Large intestine (tissue), 3 donors: Measurements from ENCODE around the gene SMOC2. TPM values are rescaled to one million over a fixed set of nuclear protein-coding genes. Genes with fewer than 3 reads are reported as not detected.

Source experiments
- DNase-seq, 2 donors: peaks; one replicate each; pipeline versions ENCODE4 v3.0.0 to v3.0.0-alpha.2; 2013
- H3K27ac ChIP-seq: one replicate; pipeline ENCODE4 v1.5.1; 2013; ENCODE audit warnings: low read length
- H3K27me3 ChIP-seq: 2 replicates; pipeline ENCODE4 v1.6.1; 2013; ENCODE audit warnings: low read length; ENCODE audit not compliant: control insufficient read depth, insufficient read depth
- H3K36me3 ChIP-seq: 2 replicates; pipeline ENCODE4 v1.6.1; 2013; ENCODE audit warnings: low read length; ENCODE audit not compliant: control insufficient read depth, insufficient read depth
- H3K4me1 ChIP-seq: one replicate; pipeline ENCODE4 v1.6.1; 2013; ENCODE audit warnings: low read length; ENCODE audit not compliant: control insufficient read depth, insufficient read depth
- H3K4me3 ChIP-seq: one replicate; pipeline ENCODE4 v1.5.1; 2013; ENCODE audit warnings: low read length
- H3K9me3 ChIP-seq: one replicate; pipeline ENCODE4 v1.6.1; 2013; ENCODE audit warnings: mild to moderate bottlenecking, low read depth, low read length, moderate library complexity; ENCODE audit not compliant: control insufficient read depth
- WGBS: methylation state at CpG from one replicate; pipeline ENCODE4 v1.1.5; 2013; ENCODE audit warnings: low lambda C conversion rate; ENCODE audit not compliant: insufficient coverage; 5-methylcytosine and 5-hydroxymethylcytosine counted together
- polyA plus RNA-seq: library from polyadenylated mRNA; unstranded; fragments of 120-200 nt; gene quantifications from one replicate; pipeline ENCODE4 v1.2.1, GENCODE V29; 2013

Gene SMOC2
- polyA plus RNA-seq, 1 donor = 15.9 TPM

GRCh38 chr6:168428052-168428826 is 12.7 kb upstream of the SMOC2 start:
- Histone ChIP-seq H3K4me3 (no peak overlapping the region), H3K4me1 (no peaks in the 10 kb centered on the region), H3K36me3 (no peaks in the 10 kb centered on the region), H3K27ac (no peak overlapping the region), H3K27me3 (peaks cover 22% of the 10 kb centered on the region), H3K9me3 (no peaks in the 10 kb centered on the region)
- 100% methylated on average over 1 of the region's 14 CpGs for WGBS
- peak in 1 of 2 donors; percentile 52 for DNase-seq

GRCh38 chr6:168428863-168429262 is 12.1 kb upstream of the SMOC2 start:
- H3K27me3 ChIP-seq = peaks cover 25% of the 10 kb centered on the region
- no CpG with 5 or more reads among the region's 1 CpG for WGBS
- no peak overlapping the region for H3K4me3 ChIP-seq
- no peak for DNase-seq
- H3K27ac ChIP-seq = no peak overlapping the region
- H3K9me3 ChIP-seq = no peaks in the 10 kb centered on the region
- H3K4me1 ChIP-seq = no peaks in the 10 kb centered on the region
- H3K36me3 ChIP-seq = no peaks in the 10 kb centered on the region

GRCh38 chr6:168432196-168432595 is 8.8 kb upstream of the SMOC2 start:
- 67% methylated on average over 1 of the region's 9 CpGs for WGBS
- Histone ChIP-seq H3K27me3 (peaks cover 33% of the 10 kb centered on the region), H3K27ac (no peak overlapping the region), H3K36me3 (no peaks in the 10 kb centered on the region), H3K9me3 (no peaks in the 10 kb centered on the region), H3K4me1 (no peaks in the 10 kb centered on the region), H3K4me3 (no peak overlapping the region)
- no peak for DNase-seq

- DNase-seq = no peak
- Histone ChIP-seq H3K9me3 (no peaks in the 10 kb centered on the region), H3K4me3 (no peak overlapping the region), H3K4me1 (no peaks in the 10 kb centered on the region), H3K27ac (no peak overlapping the region), H3K27me3 (peaks cover 40% of the 10 kb centered on the region), H3K36me3 (no peaks in the 10 kb centered on the region)
- 100% methylated on average over 1 of the region's 8 CpGs for WGBS
Measured at GRCh38 chr6:168433898-168434297, 7.1 kb upstream of the SMOC2 start.

DNA sequence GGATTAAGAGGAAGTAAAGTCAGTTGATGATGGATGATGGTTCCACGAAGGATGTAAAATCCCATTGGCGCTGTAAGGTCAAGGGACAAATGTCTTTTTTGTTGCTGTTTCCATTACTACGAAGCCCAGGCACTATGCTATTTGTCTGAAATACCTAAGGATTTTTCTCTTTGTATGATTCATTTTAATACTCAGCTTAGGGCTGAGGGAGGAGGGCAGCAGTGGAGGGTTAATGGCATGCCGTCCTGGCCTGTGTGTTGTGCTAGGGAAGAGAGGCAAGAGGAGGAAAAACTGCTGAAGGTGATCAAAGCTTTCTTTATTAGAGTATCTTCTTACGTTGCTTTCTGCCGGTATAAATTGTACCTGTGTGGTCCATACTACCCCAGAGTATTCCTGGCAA is 6.5 kb upstream of the SMOC2 start:
- 100% methylated on average over 2 of the region's 6 CpGs for WGBS
- no peaks in the 10 kb centered on the region for H3K9me3 ChIP-seq
- H3K4me1 ChIP-seq = no peaks in the 10 kb centered on the region
- DNase-seq = no peak
- H3K27ac ChIP-seq = no peak overlapping the region
- H3K4me3 ChIP-seq = no peak overlapping the region
- peaks cover 45% of the 10 kb centered on the region for H3K27me3 ChIP-seq
- no peaks in the 10 kb centered on the region for H3K36me3 ChIP-seq

DNA sequence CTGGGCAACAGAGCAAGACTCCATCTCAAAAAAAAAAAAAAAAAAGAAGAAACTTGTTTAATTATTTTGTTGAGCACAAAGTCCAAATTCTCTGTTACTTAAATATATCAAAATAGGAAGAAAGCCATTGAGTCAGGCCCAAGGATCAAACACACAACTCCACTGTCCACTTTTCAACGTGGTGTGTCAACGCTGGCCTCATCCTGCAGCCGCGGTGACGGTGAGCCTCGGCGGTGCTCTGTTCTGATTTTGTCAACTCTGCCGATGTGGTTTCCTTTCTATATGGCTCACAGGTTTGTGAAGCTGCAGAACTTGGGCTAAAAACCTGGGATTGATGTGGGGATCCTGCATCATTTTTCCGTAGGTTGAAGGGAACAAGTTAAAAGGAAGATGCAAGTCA is 3.2 kb upstream of the SMOC2 start:
- no peak overlapping the region for H3K4me3 ChIP-seq
- no CpG with 5 or more reads among the region's 9 CpGs for WGBS
- H3K4me1 ChIP-seq = peaks cover 4% of the 10 kb centered on the region
- no peaks in the 10 kb centered on the region for H3K9me3 ChIP-seq
- no peaks in the 10 kb centered on the region for H3K36me3 ChIP-seq
- H3K27ac ChIP-seq = no peak overlapping the region
- H3K27me3 ChIP-seq = peaks cover 53% of the 10 kb centered on the region
- no peak for DNase-seq

DNA sequence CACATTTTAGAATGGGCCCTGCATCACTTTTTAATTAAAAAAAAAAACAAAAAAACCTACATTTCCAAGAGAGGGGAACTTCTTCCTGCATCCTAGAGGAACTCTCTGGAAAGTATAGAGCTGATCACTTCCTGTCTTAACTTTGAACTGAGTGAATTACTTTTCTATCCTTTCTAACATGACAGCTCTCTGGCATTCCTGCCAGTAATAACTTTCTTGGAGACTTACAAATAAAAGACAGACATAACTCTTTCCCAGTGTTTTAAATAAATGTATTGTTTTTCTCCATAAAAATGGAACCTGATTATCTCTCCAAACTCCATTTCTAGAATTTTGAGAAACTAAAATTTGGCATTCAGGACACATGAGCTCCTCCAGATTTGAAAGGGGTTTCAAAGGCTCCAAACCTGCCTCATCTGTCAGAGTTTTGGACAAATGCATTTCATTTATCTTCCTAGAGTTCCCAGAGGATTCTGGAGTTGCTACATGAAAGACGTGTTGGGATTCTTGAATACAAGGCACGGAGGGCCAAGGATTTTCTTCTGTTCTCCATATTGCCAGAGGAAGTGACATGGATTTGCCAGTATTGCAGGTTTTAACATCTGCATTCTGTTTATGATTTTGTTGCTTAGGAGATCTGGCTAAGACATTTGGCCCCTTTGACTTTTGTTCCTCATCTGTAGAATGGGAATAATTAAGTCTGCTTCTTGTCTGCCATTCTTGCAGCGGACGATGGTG is 2.0 kb upstream of the SMOC2 start:
- H3K4me3 ChIP-seq = no peak overlapping the region
- H3K4me1 ChIP-seq = peaks cover 4% of the 10 kb centered on the region
- no peaks in the 10 kb centered on the region for H3K36me3 ChIP-seq
- DNase-seq = no peak
- H3K27me3 ChIP-seq = peaks cover 60% of the 10 kb centered on the region
- WGBS = no CpG with 5 or more reads among the region's 4 CpGs
- no peaks in the 10 kb centered on the region for H3K9me3 ChIP-seq
- H3K27ac ChIP-seq = no peak overlapping the region

GRCh38 chr6:168439794-168440450 is 1.1 kb upstream of the SMOC2 start:
- Histone ChIP-seq H3K36me3 (no peaks in the 10 kb centered on the region), H3K27ac (no peak overlapping the region), H3K27me3 (peaks cover 62% of the 10 kb centered on the region), H3K9me3 (no peaks in the 10 kb centered on the region), H3K4me1 (peaks cover 4% of the 10 kb centered on the region), H3K4me3 (no peak overlapping the region)
- no peak for DNase-seq
- WGBS = no CpG with 5 or more reads among the region's 8 CpGs

- peak in 1 of 2 donors; percentile 18 for DNase-seq
- Histone ChIP-seq H3K4me3 (peak overlapping the region; percentile 29), H3K4me1 (peaks cover 4% of the 10 kb centered on the region), H3K36me3 (no peaks in the 10 kb centered on the region), H3K9me3 (no peaks in the 10 kb centered on the region), H3K27me3 (peaks cover 65% of the 10 kb centered on the region), H3K27ac (no peak overlapping the region)
- no CpG with 5 or more reads among the region's 87 CpGs for WGBS
Measured at GRCh38 chr6:168441434-168442391, 729 bp downstream of the SMOC2 start.

DNA sequence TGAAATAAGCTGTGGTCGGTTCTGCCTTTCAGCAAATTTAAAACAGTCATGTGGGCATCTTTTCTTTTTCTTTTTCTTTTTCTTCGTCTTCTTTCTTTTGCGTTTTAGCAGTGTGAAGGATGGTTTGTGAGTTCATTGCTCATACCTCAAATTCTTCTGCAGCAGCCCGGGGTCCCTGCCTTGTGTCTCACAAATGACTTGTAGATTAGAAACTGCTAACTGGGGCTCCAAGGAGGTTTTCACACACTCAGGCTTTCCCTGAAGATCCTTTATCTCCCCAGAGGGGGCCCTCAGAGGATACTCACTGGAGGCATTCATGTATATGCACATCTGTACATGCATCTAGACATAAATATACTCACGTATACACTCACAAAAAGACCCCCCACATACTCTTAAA is 1.7 kb downstream of the SMOC2 start:
- Histone ChIP-seq H3K9me3 (no peaks in the 10 kb centered on the region), H3K4me1 (peaks cover 4% of the 10 kb centered on the region), H3K4me3 (no peak overlapping the region), H3K27ac (no peak overlapping the region), H3K27me3 (peaks cover 65% of the 10 kb centered on the region), H3K36me3 (no peaks in the 10 kb centered on the region)
- 85% methylated on average over 3 of the region's 5 CpGs for WGBS
- DNase-seq = no peak
